Peyer's patch (tissue), 4 donors: Measurements from ENCODE around the gene MACROD2. TPM values are rescaled to one million over a fixed set of nuclear protein-coding genes. Genes with fewer than 3 reads are reported as not detected.

ENCODE experiments used
- DNase-seq, 3 donors: peaks; one replicate each; pipeline ENCODE4 v3.0.0-alpha.2; 2017 to 2019
- H3K27ac ChIP-seq, 4 donors: fragments of 200-600 bp; sonication (generic); one replicate each; pipeline ENCODE4 v1.5.1; 2016 to 2019
- H3K27me3 ChIP-seq, 2 donors: fragments of 200-600 bp; sonication (generic); one replicate each; pipeline ENCODE4 v1.5.1; 2019
- H3K36me3 ChIP-seq, 3 donors: fragments of 200-600 bp; sonication (generic); one replicate each; pipeline ENCODE4 v1.5.1; 2016 to 2019
- H3K4me1 ChIP-seq, 4 donors: fragments of 200-600 bp; sonication (generic); one replicate each; pipeline ENCODE4 v1.5.1; 2016 to 2019
- H3K4me3 ChIP-seq, 4 donors: fragments of 200-600 bp; sonication (generic); 1 replicate in 3 of 4; 2 replicates in 1 of 4; pipeline ENCODE4 v1.5.1; 2016 to 2019; ENCODE audit warnings: mild to moderate bottlenecking in 1 of 4
- H3K9me3 ChIP-seq, 4 donors: fragments of 200-600 bp; sonication (generic); one replicate each; pipeline ENCODE4 v1.5.1; 2016 to 2019; ENCODE audit warnings: mild to moderate bottlenecking in 1 of 4
- CTCF ChIP-seq, 6 experiments: fragments of 450-650 bp in 4 of 6; fragments of 200-600 bp in 2 of 6; sonication (generic) in 1 of 6; IDR thresholded peaks; one replicate each; pipeline ENCODE4 v1.5.1; 2017 to 2019; ENCODE audit warnings: antibody characterized with exemption in 6 of 6, mild to moderate bottlenecking in 3 of 6, moderate library complexity in 1 of 6
- POLR2A ChIP-seq, 2 donors: fragments of 450-650 bp; IDR thresholded peaks; one replicate each; pipeline ENCODE4 v1.5.1; 2017; ENCODE audit warnings: antibody characterized with exemption in 2 of 2, mild to moderate bottlenecking in 2 of 2, moderate library complexity in 2 of 2
- total RNA-seq, 4 donors: library from RNA; depleted of rRNA; stranded (reverse); fragments of >200 nt; gene quantifications; one replicate each; pipeline ENCODE4 v1.1.0, GENCODE V29; 2016

MACROD2 gene
- total RNA-seq, 4 donors from 2014 or later, result 2.5 to 10.7 (median 6.5) TPM

- Histone ChIP-seq H3K4me3 (no peak overlapping the region), H3K27me3 (no peaks in the 10 kb centered on the region), H3K27ac (no peak overlapping the region), H3K36me3 (no peaks in the 10 kb centered on the region), H3K9me3 (no peaks in the 10 kb centered on the region), H3K4me1 (no peaks in the 10 kb centered on the region)
- TF ChIP-seq CTCF (IDR thresholded peaks at IDR 0.05) (no peak), POLR2A (IDR thresholded peaks at IDR 0.05) (no peak)
- no peak for DNase-seq
Observed at GRCh38 chr20:15476781-15477180, 1481.5 kb downstream of the MACROD2 start.

GRCh38 chr20:15482525-15482924, 1487.2 kb downstream of the MACROD2 start:
- Histone ChIP-seq H3K27me3 (no peaks in the 10 kb centered on the region), H3K4me3 (no peak overlapping the region), H3K36me3 (no peaks in the 10 kb centered on the region), H3K27ac (no peak overlapping the region), H3K4me1 (no peaks in the 10 kb centered on the region), H3K9me3 (no peaks in the 10 kb centered on the region)
- DNase-seq, result no peak
- TF ChIP-seq CTCF (IDR thresholded peaks at IDR 0.05) (no peak), POLR2A (IDR thresholded peaks at IDR 0.05) (no peak)

- no peak for DNase-seq
- H3K27ac ChIP-seq, result no peak overlapping the region
- no peak for TF ChIP-seq CTCF (IDR thresholded peaks at IDR 0.05)
- TF ChIP-seq POLR2A (IDR thresholded peaks at IDR 0.05), result no peak
- no peaks in the 10 kb centered on the region for H3K27me3 ChIP-seq
- H3K9me3 ChIP-seq, result no peaks in the 10 kb centered on the region
- no peak overlapping the region for H3K4me3 ChIP-seq
- no peaks in the 10 kb centered on the region for H3K4me1 ChIP-seq
- H3K36me3 ChIP-seq, result no peaks in the 10 kb centered on the region
Observed at GRCh38 chr20:15485519-15485918, 1490.2 kb downstream of the MACROD2 start.

GRCh38 chr20:15487030-15487429, 1491.7 kb downstream of the MACROD2 start:
- no peak overlapping the region for H3K4me3 ChIP-seq

GRCh38 chr20:15487682-15488081, 1492.4 kb downstream of the MACROD2 start:
- TF ChIP-seq CTCF (IDR thresholded peaks at IDR 0.05) (no peak), POLR2A (IDR thresholded peaks at IDR 0.05) (no peak)
- Histone ChIP-seq H3K4me3 (no peak overlapping the region), H3K4me1 (no peaks in the 10 kb centered on the region), H3K27ac (no peak overlapping the region), H3K36me3 (no peaks in the 10 kb centered on the region), H3K9me3 (no peaks in the 10 kb centered on the region), H3K27me3 (no peaks in the 10 kb centered on the region)
- DNase-seq, result no peak

More at GRCh38 chr20:15487030-15487429, 1491.7 kb downstream of the MACROD2 start:
- H3K4me1 ChIP-seq, result no peaks in the 10 kb centered on the region
- H3K27me3 ChIP-seq, result no peaks in the 10 kb centered on the region
- no peaks in the 10 kb centered on the region for H3K9me3 ChIP-seq
- no peak for DNase-seq
- no peak for TF ChIP-seq CTCF (IDR thresholded peaks at IDR 0.05)
- TF ChIP-seq POLR2A (IDR thresholded peaks at IDR 0.05), result no peak
- H3K27ac ChIP-seq, result no peak overlapping the region
- H3K36me3 ChIP-seq, result no peaks in the 10 kb centered on the region

- H3K9me3 ChIP-seq, result no peaks in the 10 kb centered on the region
- H3K36me3 ChIP-seq, result no peaks in the 10 kb centered on the region
- no peak overlapping the region for H3K27ac ChIP-seq
- no peak overlapping the region for H3K4me3 ChIP-seq
- H3K27me3 ChIP-seq, result no peaks in the 10 kb centered on the region
- TF ChIP-seq POLR2A (IDR thresholded peaks at IDR 0.05), result no peak
- no peak for TF ChIP-seq CTCF (IDR thresholded peaks at IDR 0.05)
- no peak for DNase-seq
- no peaks in the 10 kb centered on the region for H3K4me1 ChIP-seq
Observed at GRCh38 chr20:15491575-15491974, 1496.3 kb downstream of the MACROD2 start.
